Peyer's patch (tissue), 4 donors: Measurements from ENCODE around the gene CAMK2B. TPM values are rescaled to one million over a fixed set of nuclear protein-coding genes. Genes with fewer than 3 reads are reported as not detected.

Experiments used
- DNase-seq, 3 donors: peaks; one replicate each; pipeline ENCODE4 v3.0.0-alpha.2; 2017 to 2019
- H3K27ac ChIP-seq, 4 donors: fragments of 200-600 bp; sonication (generic); one replicate each; pipeline ENCODE4 v1.5.1; 2016 to 2019
- H3K27me3 ChIP-seq, 2 donors: fragments of 200-600 bp; sonication (generic); one replicate each; pipeline ENCODE4 v1.5.1; 2019
- H3K36me3 ChIP-seq, 3 donors: fragments of 200-600 bp; sonication (generic); one replicate each; pipeline ENCODE4 v1.5.1; 2016 to 2019
- H3K4me1 ChIP-seq, 4 donors: fragments of 200-600 bp; sonication (generic); one replicate each; pipeline ENCODE4 v1.5.1; 2016 to 2019
- H3K4me3 ChIP-seq, 4 donors: fragments of 200-600 bp; sonication (generic); 1 replicate in 3 of 4; 2 replicates in 1 of 4; pipeline ENCODE4 v1.5.1; 2016 to 2019; ENCODE audit warnings: mild to moderate bottlenecking in 1 of 4
- H3K9me3 ChIP-seq, 4 donors: fragments of 200-600 bp; sonication (generic); one replicate each; pipeline ENCODE4 v1.5.1; 2016 to 2019; ENCODE audit warnings: mild to moderate bottlenecking in 1 of 4
- CTCF ChIP-seq, 6 experiments: fragments of 450-650 bp in 4 of 6; fragments of 200-600 bp in 2 of 6; sonication (generic) in 1 of 6; IDR thresholded peaks; one replicate each; pipeline ENCODE4 v1.5.1; 2017 to 2019; ENCODE audit warnings: antibody characterized with exemption in 6 of 6, mild to moderate bottlenecking in 3 of 6, moderate library complexity in 1 of 6
- POLR2A ChIP-seq, 2 donors: fragments of 450-650 bp; IDR thresholded peaks; one replicate each; pipeline ENCODE4 v1.5.1; 2017; ENCODE audit warnings: antibody characterized with exemption in 2 of 2, mild to moderate bottlenecking in 2 of 2, moderate library complexity in 2 of 2
- total RNA-seq, 4 donors: library from RNA; depleted of rRNA; stranded (reverse); fragments of >200 nt; gene quantifications; one replicate each; pipeline ENCODE4 v1.1.0, GENCODE V29; 2016

Gene CAMK2B
- total RNA-seq = 1 to 10 TPM in 3 of 4 donors, under 1 TPM in 1; 0.67 to 3.9 (median 2.2) TPM

GRCh38 chr7:44325201-44325671 is at the start of gene CAMK2B:
Gene CAMK2B (minus strand): TSS chr7:44325594. CDS start chr7:44325421, 173 bp downstream.
- Histone ChIP-seq H3K27ac (no peak within 1 kb of the TSS), H3K9me3 (no peaks in the 10 kb centered on the region), H3K36me3 (no peaks in the 10 kb centered on the region), H3K27me3 (peaks cover 0 to 6% of the 10 kb centered on the region in 2 donors), H3K4me3 (peak within 1 kb of the TSS in 2 of 4 donors; percentile 20 to 40), H3K4me1 (no peaks in the 10 kb centered on the region)
- DNase-seq = peak in 1 of 3 donors; percentile 43
- TF ChIP-seq CTCF (IDR thresholded peaks at IDR 0.05) = no peak
- TF ChIP-seq POLR2A (IDR thresholded peaks at IDR 0.05) = no peak

- H3K4me1 ChIP-seq = no peaks in the 10 kb centered on the region
- no peaks in the 10 kb centered on the region for H3K27me3 ChIP-seq
- no peak overlapping the region for H3K27ac ChIP-seq
- no peak overlapping the region for H3K4me3 ChIP-seq
- TF ChIP-seq POLR2A (IDR thresholded peaks at IDR 0.05) (no peak), CTCF (IDR thresholded peaks at IDR 0.05) (no peak)
- no peak for DNase-seq
- H3K9me3 ChIP-seq = no peaks in the 10 kb centered on the region
- H3K36me3 ChIP-seq = no peaks in the 10 kb centered on the region
These were observed 48.8 kb upstream of the CAMK2B start for GRCh38 chr7:44374007-44374763.

- H3K9me3 ChIP-seq = no peaks in the 10 kb centered on the region
- no peak overlapping the region for H3K27ac ChIP-seq
- no peak for DNase-seq
- H3K4me1 ChIP-seq = no peaks in the 10 kb centered on the region
- no peak for TF ChIP-seq POLR2A (IDR thresholded peaks at IDR 0.05)
- no peak for TF ChIP-seq CTCF (IDR thresholded peaks at IDR 0.05)
- H3K36me3 ChIP-seq = no peaks in the 10 kb centered on the region
- no peaks in the 10 kb centered on the region for H3K27me3 ChIP-seq
- no peak overlapping the region for H3K4me3 ChIP-seq
These were observed 48.0 kb upstream of the CAMK2B start for GRCh38 chr7:44373418-44373740.

GRCh38 chr7:44372560-44373417 is 47.4 kb upstream of the CAMK2B start:
- DNase-seq = no peak
- no peaks in the 10 kb centered on the region for H3K27me3 ChIP-seq
- no peak for TF ChIP-seq CTCF (IDR thresholded peaks at IDR 0.05)
- no peak for TF ChIP-seq POLR2A (IDR thresholded peaks at IDR 0.05)
- H3K9me3 ChIP-seq = no peaks in the 10 kb centered on the region
- no peak overlapping the region for H3K27ac ChIP-seq
- no peak overlapping the region for H3K4me3 ChIP-seq
- no peaks in the 10 kb centered on the region for H3K36me3 ChIP-seq
- H3K4me1 ChIP-seq = no peaks in the 10 kb centered on the region

- Histone ChIP-seq H3K36me3 (no peaks in the 10 kb centered on the region), H3K27me3 (no peaks in the 10 kb centered on the region), H3K9me3 (no peaks in the 10 kb centered on the region), H3K4me1 (no peaks in the 10 kb centered on the region), H3K27ac (no peak overlapping the region), H3K4me3 (no peak overlapping the region)
- no peak for TF ChIP-seq CTCF (IDR thresholded peaks at IDR 0.05)
- TF ChIP-seq POLR2A (IDR thresholded peaks at IDR 0.05) = no peak
- no peak for DNase-seq
These were observed 43.5 kb upstream of the CAMK2B start for GRCh38 chr7:44368885-44369284.
